Endodermal cell (in vitro differentiated cells): ENCODE measurements around the gene TSHZ2. TPM values are rescaled to one million over a fixed set of nuclear protein-coding genes. Genes with fewer than 3 reads are reported as not detected.

Experiments used
- DNase-seq: peaks from one replicate; pipeline ENCODE4 v3.0.0-alpha.2; 2017
- H3K27ac ChIP-seq: 2 replicates; pipeline ENCODE4 v1.5.1; 2013; ENCODE audit warnings: mild to moderate bottlenecking, low read depth, low read length, moderate library complexity
- H3K27me3 ChIP-seq: 2 replicates; pipeline ENCODE4 v1.6.1; 2013; ENCODE audit warnings: mild to moderate bottlenecking, low read length, moderate library complexity; ENCODE audit not compliant: insufficient read depth, control insufficient read depth, poor library complexity, severe bottlenecking
- H3K36me3 ChIP-seq: 2 replicates; pipeline ENCODE4 v1.7.0; 2013; ENCODE audit warnings: mild to moderate bottlenecking, low read length, moderate library complexity; ENCODE audit not compliant: control insufficient read depth, insufficient read depth
- H3K4me1 ChIP-seq: one replicate; pipeline ENCODE4 v1.7.0; 2013; ENCODE audit warnings: low read length; ENCODE audit not compliant: control insufficient read depth, insufficient read depth
- H3K4me3 ChIP-seq: 2 replicates; pipeline ENCODE4 v1.5.1; 2013; ENCODE audit warnings: mild to moderate bottlenecking, low read length, moderate library complexity
- H3K9ac ChIP-seq: 2 replicates; pipeline ENCODE4 v1.6.1; 2013; ENCODE audit warnings: mild to moderate bottlenecking, low read length, moderate library complexity; ENCODE audit not compliant: poor library complexity, severe bottlenecking; ENCODE audit errors: extremely low read depth
- H3K9me3 ChIP-seq: 2 replicates; pipeline ENCODE4 v1.6.1; 2013; ENCODE audit warnings: mild to moderate bottlenecking, low read length, moderate library complexity; ENCODE audit not compliant: control insufficient read depth
- H3K27ac Mint-ChIP-seq: 2 replicates; pipeline ENCODE4 v1.8.0; 2020; ENCODE audit warnings: mixed read lengths
- H3K27me3 Mint-ChIP-seq: 2 replicates; pipeline ENCODE4 v1.8.0; 2021; ENCODE audit warnings: mild to moderate bottlenecking, mixed read lengths; ENCODE audit not compliant: insufficient read depth
- H3K36me3 Mint-ChIP-seq: 2 replicates; pipeline ENCODE4 v1.8.0; 2020; ENCODE audit warnings: low read depth, mixed read lengths
- H3K4me1 Mint-ChIP-seq: 2 replicates; pipeline ENCODE4 v1.8.0; 2020; ENCODE audit warnings: mixed read lengths
- H3K4me3 Mint-ChIP-seq: 2 replicates; pipeline ENCODE4 v1.8.0; 2020; ENCODE audit warnings: mild to moderate bottlenecking, moderate library complexity, mixed read lengths
- H3K9me3 Mint-ChIP-seq: 2 replicates; pipeline ENCODE4 v1.8.0; 2020; ENCODE audit warnings: mild to moderate bottlenecking, mixed read lengths
- CTCF ChIP-seq: fragments of 200-600 bp; sonication (generic); conservative IDR thresholded peaks from 2 replicates; pipeline ENCODE4 v1.5.0; 2021; ENCODE audit warnings: antibody characterized with exemption, mild to moderate bottlenecking
- WGBS, 2 experiments: methylation state at CpG; one replicate each; pipeline versions ENCODE4 v1.1.5 to v1.1.7; 2013; ENCODE audit warnings: missing lambda C conversion rate in 2 of 2, mixed read lengths in 1 of 2; ENCODE audit not compliant: insufficient coverage in 1 of 2, insufficient read length in 1 of 2; 5-methylcytosine and 5-hydroxymethylcytosine counted together
- total RNA-seq, 2 donors: library from RNA; stranded (reverse); fragmentation: NEBNext Ultra II Directional in 1 of 2; extraction: Animal tissue kit (Norgen Biotek cat#: 25700) in 1 of 2; gene quantifications; 2 replicates in 1 of 2; 3 replicates in 1 of 2; pipeline ENCODE4 v1.2.1, GENCODE V29; 2021

The TSHZ2 gene
- total RNA-seq, 2 donors from 2014 or later: 0.07 to 0.31 TPM

- Histone ChIP-seq H3K27me3 (no peaks in the 10 kb centered on the region), H3K4me1 (no peaks in the 10 kb centered on the region), H3K9ac (no peak overlapping the region), H3K4me3 (no peak overlapping the region), H3K27ac (no peak overlapping the region), H3K36me3 (no peaks in the 10 kb centered on the region), H3K9me3 (no peaks in the 10 kb centered on the region)
- no peak overlapping the region for H3K27ac Mint-ChIP-seq
- no peak for TF ChIP-seq CTCF
- H3K9me3 Mint-ChIP-seq: peaks cover 23% of the 10 kb centered on the region
- DNase-seq: no peak
- H3K4me1 Mint-ChIP-seq: peaks cover 3% of the 10 kb centered on the region
- H3K4me3 Mint-ChIP-seq: no peak overlapping the region
- WGBS, 2 experiments: 85 to 92% methylated on average over 2 to 8 of the region's 8 CpGs
- H3K27me3 Mint-ChIP-seq: no peaks in the 10 kb centered on the region
- H3K36me3 Mint-ChIP-seq: peaks cover 11% of the 10 kb centered on the region
Observed at GRCh38 chr20:53510704-53511103, 538.5 kb downstream of the TSHZ2 start.

- H3K27me3 Mint-ChIP-seq: no peaks in the 10 kb centered on the region
- H3K4me3 Mint-ChIP-seq: no peak overlapping the region
- Histone ChIP-seq H3K27me3 (no peaks in the 10 kb centered on the region), H3K27ac (no peak overlapping the region), H3K4me3 (no peak overlapping the region), H3K9me3 (no peaks in the 10 kb centered on the region), H3K4me1 (no peaks in the 10 kb centered on the region), H3K9ac (no peak overlapping the region), H3K36me3 (no peaks in the 10 kb centered on the region)
- no peak for TF ChIP-seq CTCF
- no peak for DNase-seq
- H3K4me1 Mint-ChIP-seq: peaks cover 3% of the 10 kb centered on the region
- peaks cover 11% of the 10 kb centered on the region for H3K36me3 Mint-ChIP-seq
- 90 to 100% methylated on average over 5 to 7 of the region's 9 CpGs for WGBS, 2 experiments
- H3K9me3 Mint-ChIP-seq: peaks cover 22% of the 10 kb centered on the region
- no peak overlapping the region for H3K27ac Mint-ChIP-seq
Observed at GRCh38 chr20:53512076-53512475, 539.9 kb downstream of the TSHZ2 start.

- no peak for DNase-seq
- Histone ChIP-seq H3K4me1 (no peaks in the 10 kb centered on the region), H3K4me3 (no peak overlapping the region), H3K9ac (no peak overlapping the region), H3K9me3 (no peaks in the 10 kb centered on the region), H3K27me3 (no peaks in the 10 kb centered on the region), H3K36me3 (no peaks in the 10 kb centered on the region), H3K27ac (no peak overlapping the region)
- WGBS, 2 experiments: 80 to 83% methylated on average over 1 to 2 of the region's 2 CpGs
- no peak overlapping the region for H3K27ac Mint-ChIP-seq
- peaks cover 3% of the 10 kb centered on the region for H3K4me1 Mint-ChIP-seq
- TF ChIP-seq CTCF: no peak
- peaks cover 11% of the 10 kb centered on the region for H3K36me3 Mint-ChIP-seq
- no peaks in the 10 kb centered on the region for H3K27me3 Mint-ChIP-seq
- H3K9me3 Mint-ChIP-seq: peaks cover 20% of the 10 kb centered on the region
- no peak overlapping the region for H3K4me3 Mint-ChIP-seq
Observed at GRCh38 chr20:53513168-53513488, 541.0 kb downstream of the TSHZ2 start.
